ENCODE measurements around the gene SDK2. TPM values are rescaled to one million over a fixed set of nuclear protein-coding genes. Genes with fewer than 3 reads are reported as not detected.

Gene SDK2
- total RNA-seq, 6 experiments from 2014 or later, result 0.11 to 0.46 (median 0.25) TPM

GRCh38 chr17:73357318-73357717 is 286.9 kb downstream of the SDK2 start:
- no peaks in the 10 kb centered on the region for H3K36me3 ChIP-seq
- no peaks in the 10 kb centered on the region for H3K4me1 ChIP-seq
- DNase-seq, result no peak
- WGBS (ENCODE audit: insufficient coverage, low coverage, low lambda C conversion rate, missing lambda C conversion rate), result 72% methylated on average over 4 of the region's 9 CpGs
- ATAC-seq, result no peak
- no peak overlapping the region for H3K27ac ChIP-seq
- TF ChIP-seq POLR2A (IDR thresholded peaks at IDR 0.05), result no peak
- no peak for TF ChIP-seq CTCF (IDR thresholded peaks at IDR 0.05)
- H3K4me3 ChIP-seq, result no peak overlapping the region
- intact Hi-C loops (cut with DNase I), result no loop called here
- no peaks in the 10 kb centered on the region for H3K27me3 ChIP-seq
- no peaks in the 10 kb centered on the region for H3K9me3 ChIP-seq

GRCh38 chr17:73356561-73357170 is 287.6 kb downstream of the SDK2 start:
- H3K4me1 ChIP-seq, result no peaks in the 10 kb centered on the region
- no peak for ATAC-seq
- TF ChIP-seq CTCF (IDR thresholded peaks at IDR 0.05), result no peak
- no peak for TF ChIP-seq POLR2A (IDR thresholded peaks at IDR 0.05)
- H3K4me3 ChIP-seq, result no peak overlapping the region
- no peaks in the 10 kb centered on the region for H3K36me3 ChIP-seq
- intact Hi-C loops (cut with DNase I), result no loop called here
- no peaks in the 10 kb centered on the region for H3K27me3 ChIP-seq
- no peak overlapping the region for H3K27ac ChIP-seq
- WGBS (ENCODE audit: insufficient coverage, low coverage, low lambda C conversion rate, missing lambda C conversion rate), result 40% methylated on average over 1 of the region's 8 CpGs
- DNase-seq, result no peak
- H3K9me3 ChIP-seq, result no peaks in the 10 kb centered on the region

GRCh38 chr17:73354423-73355284 is 289.6 kb downstream of the SDK2 start:
- Histone ChIP-seq H3K4me3 (no peak overlapping the region), H3K4me1 (no peaks in the 10 kb centered on the region), H3K27me3 (no peaks in the 10 kb centered on the region), H3K36me3 (no peaks in the 10 kb centered on the region), H3K27ac (no peak overlapping the region), H3K9me3 (no peaks in the 10 kb centered on the region)
- intact Hi-C loops (cut with DNase I), result no loop called here
- TF ChIP-seq POLR2A (IDR thresholded peaks at IDR 0.05), result no peak
- no peak for TF ChIP-seq CTCF (IDR thresholded peaks at IDR 0.05)
- DNase-seq, result no peak
- ATAC-seq, result no peak
- WGBS (ENCODE audit: insufficient coverage, low coverage, low lambda C conversion rate, missing lambda C conversion rate), result 79% methylated on average over 7 of the region's 21 CpGs

- WGBS (ENCODE audit: insufficient coverage, low coverage, low lambda C conversion rate, missing lambda C conversion rate), result 100% methylated on average over 2 of the region's 13 CpGs
- Histone ChIP-seq H3K4me3 (no peak overlapping the region), H3K27ac (no peak overlapping the region), H3K4me1 (no peaks in the 10 kb centered on the region), H3K9me3 (no peaks in the 10 kb centered on the region), H3K27me3 (no peaks in the 10 kb centered on the region), H3K36me3 (no peaks in the 10 kb centered on the region)
- TF ChIP-seq CTCF (IDR thresholded peaks at IDR 0.05) (no peak), POLR2A (IDR thresholded peaks at IDR 0.05) (no peak)
- DNase-seq, result no peak
- ATAC-seq, result no peak
- intact Hi-C loops (cut with DNase I), result no loop called here
Observed at GRCh38 chr17:73352261-73352660, 292.0 kb downstream of the SDK2 start.

Data from right lobe of liver (tissue), 6 donors.